Endothelial cell of umbilical vein (primary cell): ENCODE measurements around the gene CDHR5. TPM values are rescaled to one million over a fixed set of nuclear protein-coding genes. Genes with fewer than 3 reads are reported as not detected.

Experiments
- BruUV-seq: library from RNA; stranded (reverse); fragments of 400-500 nt; replicated peaks from 2 replicates; lab custom pipeline; 2021; lab: Mats Ljungman, UMichigan
- CTCF ChIA-PET: fragments of 300-600, 350-600 bp; sonication (Branson Sonifier 250); formaldehyde crosslinking; loops from one replicate; lab custom pipeline; 2021; ENCODE audit warnings: antibody characterized with exemption, inconsistent platforms; lab: Charles Lee
- POLR2A ChIA-PET: fragments of 300-600, 350-600 bp; sonication (Branson Sonifier 250); formaldehyde crosslinking; loops from one replicate; lab custom pipeline; 2021; ENCODE audit warnings: antibody characterized with exemption, inconsistent platforms; lab: Charles Lee
- DNase-seq: peaks from one replicate; pipeline ENCODE4 v3.0.0-alpha.2; 2011; ENCODE audit warnings: low read depth, low spot score
- FAIRE-seq: peaks from 2 replicates; lab custom pipeline; 2011; peaks lifted over from hg19 to GRCh38; lab: Jason Lieb, UNC
- H2AFZ ChIP-seq: 2 replicates; pipeline ENCODE4 v1.6.0; 2012; ENCODE audit warnings: low read depth, low read length, control low read depth, inconsistent platforms
- H3K27ac ChIP-seq: 2 replicates; pipeline ENCODE4 v1.5.1; 2011; ENCODE audit warnings: low read depth, mild to moderate bottlenecking, control low read depth, low read length, moderate library complexity; ENCODE audit not compliant: insufficient read depth
- H3K27me3 ChIP-seq, 2 experiments: 2 replicates each; pipeline versions ENCODE4 v1.6.0 to v1.6.1; 2011; ENCODE audit warnings: low read length in 2 of 2, mixed read lengths in 1 of 2; ENCODE audit not compliant: control insufficient read depth in 2 of 2, insufficient read depth in 2 of 2
- H3K36me3 ChIP-seq, 2 experiments: 2 replicates in 1 of 2; 3 replicates in 1 of 2; pipeline ENCODE4 v1.5.1; 2011; ENCODE audit warnings: low read length in 2 of 2, mild to moderate bottlenecking in 1 of 2, moderate library complexity in 1 of 2; ENCODE audit not compliant: control insufficient read depth in 2 of 2, insufficient read depth in 2 of 2; ENCODE audit errors: extremely low read depth in 1 of 2
- H3K4me1 ChIP-seq: 3 replicates; pipeline ENCODE4 v1.5.1; 2011; ENCODE audit warnings: mild to moderate bottlenecking, low read length; ENCODE audit not compliant: control insufficient read depth, insufficient read depth; ENCODE audit errors: extremely low read depth
- H3K4me2 ChIP-seq: 2 replicates; pipeline ENCODE4 v1.6.1; 2011; ENCODE audit warnings: low read length, control low read depth, mixed read lengths; ENCODE audit not compliant: insufficient read depth
- H3K4me3 ChIP-seq, 3 experiments: fragments of 200-600 bp in 1 of 3; sonication (generic), shearing (Covaris generic) in 1 of 3; replicated peaks in 1 of 3; 2 replicates each; pipeline ENCODE4 v1.5.1; 2011 to 2016; ENCODE audit warnings: control low read depth in 3 of 3, low read length in 3 of 3, mild to moderate bottlenecking in 2 of 3, inconsistent platforms in 1 of 3, low read depth in 1 of 3, moderate library complexity in 1 of 3; ENCODE audit not compliant: insufficient read depth in 1 of 3
- H3K79me2 ChIP-seq: 2 replicates; pipeline ENCODE4 v1.6.0; 2012; ENCODE audit warnings: low read length, inconsistent platforms; ENCODE audit not compliant: control insufficient read depth, insufficient read depth
- H3K9ac ChIP-seq: replicated peaks from 2 replicates; pipeline ENCODE3; 2011; ENCODE audit warnings: low read length, control low read depth; ENCODE audit not compliant: insufficient read depth; ENCODE audit errors: extremely low read depth
- H3K9me1 ChIP-seq: replicated peaks from 3 replicates; pipeline ENCODE4 v1.6.0; 2011; ENCODE audit warnings: mild to moderate bottlenecking, low read length; ENCODE audit not compliant: control insufficient read depth, insufficient read depth; ENCODE audit errors: extremely low read depth
- H3K9me3 ChIP-seq: replicated peaks from 2 replicates; pipeline ENCODE4 v1.5.1; 2012; ENCODE audit warnings: low read length, inconsistent platforms; ENCODE audit not compliant: control insufficient read depth, insufficient read depth
- H4K20me1 ChIP-seq: replicated peaks from 2 replicates; pipeline ENCODE3; 2011; ENCODE audit warnings: mild to moderate bottlenecking, low read length; ENCODE audit not compliant: control insufficient read depth, insufficient read depth; ENCODE audit errors: extremely low read depth
- CTCF ChIP-seq, 2 donors: IDR thresholded peaks; 1 replicate in 1 of 2; 2 replicates in 1 of 2; pipeline ENCODE4 v1.5.1; 2011; ENCODE audit warnings: low read length in 2 of 2, mild to moderate bottlenecking in 2 of 2, moderate library complexity in 2 of 2, control low read depth in 1 of 2, inconsistent platforms in 1 of 2, low read depth in 1 of 2; ENCODE audit not compliant: insufficient read depth in 1 of 2; ENCODE audit errors: extremely low read depth in 1 of 2
- EZH2 ChIP-seq: IDR thresholded peaks from 2 replicates; pipeline ENCODE4 v1.6.1; 2012; ENCODE audit warnings: borderline replicate concordance, low read depth, mild to moderate bottlenecking, moderate library complexity, low read length, inconsistent platforms; ENCODE audit not compliant: severe bottlenecking
- FOS ChIP-seq: IDR thresholded peaks from 2 replicates; pipeline ENCODE4 v1.6.1; 2011; ENCODE audit warnings: mild to moderate bottlenecking, low read length, moderate library complexity, borderline replicate concordance; ENCODE audit not compliant: insufficient read depth
- GATA2 ChIP-seq: IDR thresholded peaks from 2 replicates; pipeline ENCODE4 v1.7.0; 2011; ENCODE audit warnings: low read depth, mild to moderate bottlenecking, moderate library complexity, mixed read lengths, low read length; ENCODE audit not compliant: insufficient read length, insufficient read depth
- JUN ChIP-seq: IDR thresholded peaks from 2 replicates; pipeline ENCODE4 v1.6.1; 2011; ENCODE audit warnings: borderline replicate concordance, low read depth; ENCODE audit not compliant: insufficient read length, insufficient read depth
- MAX ChIP-seq: IDR thresholded peaks from 2 replicates; pipeline ENCODE4 v1.6.1; 2011; ENCODE audit not compliant: insufficient read depth, insufficient read length
- MYC ChIP-seq: IDR thresholded peaks from one replicate; pipeline ENCODE4 v1.6.1; 2011; ENCODE audit warnings: mild to moderate bottlenecking, low read depth, low read length
- POLR2A ChIP-seq: IDR thresholded peaks from 2 replicates; pipeline ENCODE4 v1.6.1; 2012; ENCODE audit warnings: low read depth, mild to moderate bottlenecking, control low read depth, low read length
- POLR2AphosphoS5 ChIP-seq: IDR thresholded peaks from 2 replicates; pipeline ENCODE4 v1.6.1; 2012; ENCODE audit warnings: low read depth, mild to moderate bottlenecking, control low read depth, low read length, moderate library complexity; ENCODE audit not compliant: insufficient read depth
- dilution Hi-C: fragments of 300-500 bp; cut with MboI; formaldehyde crosslinking; loops from one replicate; pipeline ENCODE4 v1.15.0; 2019; ENCODE audit warnings: low sequenced_read_pairs; ENCODE audit not compliant: extremely low pct_ligation_motif_present
- intact Hi-C: fragments of 100-400 bp; cut with micrococcal nuclease; formaldehyde crosslinking; loops from one replicate; pipeline ENCODE4 v1.10.0; 2022
- polyA plus RNA-seq, 4 experiments: library from polyadenylated mRNA; depleted of rRNA in 3 of 4; stranded (reverse) in 3 of 4; unstranded in 1 of 4; fragments of >200 nt; gene quantifications; 2 replicates each; pipeline versions ENCODE4 v1.2.1 to v1.2.3, GENCODE V29; 2011 to 2012; ENCODE audit warnings: missing spikeins in 1 of 4
- total RNA-seq: library from RNA; stranded (reverse); gene quantifications from 2 replicates; pipeline ENCODE4 v1.2.3, GENCODE V29; 2021

The CDHR5 gene
- total and polyA plus RNA-seq, 2 donors (not counting 3 experiments of a cell fraction or from before 2014, with no cell fraction given), result not detected

- dilution Hi-C loops (no loop called here), intact Hi-C loops (no loop called here)
- Histone ChIP-seq H3K9me3 (no peaks in the 10 kb centered on the region), H3K4me3 (no peak overlapping the region), H4K20me1 (no peaks in the 10 kb centered on the region), H3K9ac (no peak overlapping the region), H3K4me2 (no peak overlapping the region), H3K4me1 (no peaks in the 10 kb centered on the region), H3K27me3 (no peaks in the 10 kb centered on the region), H3K79me2 (no peaks in the 10 kb centered on the region), H3K9me1 (no peaks in the 10 kb centered on the region), H3K36me3 (peaks cover 9 to 25% of the 10 kb centered on the region in 2 experiments), H2AFZ (no peak overlapping the region), H3K27ac (no peak overlapping the region)
- CTCF ChIA-PET, result interaction anchor here (1.1 to 1.9 kb wide), 4 partner anchors 8 to 47 kb away, joined by 3 to 6 read pairs (median 4); no protein-coding TSS in a partner anchor
- no TSS peak for BruUV-seq
- TF ChIP-seq FOS (no peak), MYC (no peak), EZH2 (no peak), POLR2AphosphoS5 (no peak), CTCF (IDR thresholded peaks at IDR 0.05; ENCODE audit: extremely low read depth in 1 of 2, insufficient read depth in 1 of 2, low read depth in 1 of 2, low read length in 2 of 2) (no peak), MAX (no peak), JUN (no peak), POLR2A (no peak), GATA2 (no peak)
- POLR2A ChIA-PET, result interaction anchor here (1.1 kb wide), 1 partner anchor 15 kb away, joined by 3 read pairs; no protein-coding TSS in a partner anchor
- FAIRE-seq (no peak), DNase-seq (no peak)
Measured at GRCh38 chr11:673866-674265, 49.1 kb upstream of the CDHR5 start.
